ENCODE measurements around the gene CIB2. TPM values are rescaled to one million over a fixed set of nuclear protein-coding genes. Genes with fewer than 3 reads are reported as not detected.

CIB2 gene
- total RNA-seq, 2 experiments from 2014 or later = 0.82 to 1.7 TPM

DNA sequence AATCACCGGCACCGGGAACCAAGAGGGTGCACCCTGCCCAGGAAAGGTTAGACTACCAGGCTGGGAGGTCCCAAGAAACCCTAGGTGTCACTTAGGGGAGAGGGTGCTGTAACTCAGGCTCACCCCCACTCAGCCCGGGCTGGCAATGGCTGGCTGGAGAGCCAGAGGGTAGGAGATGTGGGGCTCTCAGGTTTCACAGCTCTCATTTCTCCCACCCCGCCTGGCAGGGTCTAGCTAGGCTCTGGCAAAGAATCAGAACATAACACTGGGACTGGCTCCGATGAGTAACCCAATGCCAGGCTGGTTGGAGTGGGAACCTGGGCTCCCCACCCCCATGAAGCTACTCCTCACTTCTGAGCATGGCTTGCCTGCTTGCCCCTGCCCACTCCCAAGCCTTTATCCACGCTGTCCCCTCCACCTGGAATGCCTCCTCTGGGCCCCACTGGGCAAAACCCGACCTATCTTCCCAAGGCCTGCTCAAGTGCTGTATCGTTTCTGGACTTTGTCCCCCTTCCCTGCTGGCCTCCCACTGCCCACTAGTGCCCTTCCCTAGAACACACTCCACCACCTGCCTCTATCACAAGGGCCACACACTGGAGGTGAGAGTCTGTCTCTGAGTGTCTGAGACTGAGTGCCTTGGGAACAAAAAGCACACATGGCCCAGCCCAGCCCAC lies 2.0 kb downstream of the CIB2 start:
- TF ChIP-seq CTCF (IDR thresholded peaks at IDR 0.05) = no peak
- Mint-ChIP-seq H3K9me3 (no peaks in the 10 kb centered on the region), H3K36me3 (ENCODE audit: low read depth) (no peaks in the 10 kb centered on the region), H3K27ac (peak overlapping the region; percentile 73), H3K27me3 (no peaks in the 10 kb centered on the region), H3K4me1 (ENCODE audit: low read depth) (peaks cover 27% of the 10 kb centered on the region), H3K4me3 (no peak overlapping the region)
- Histone ChIP-seq H3K4me1 (ENCODE audit: insufficient read depth, low read length) (peaks cover 18% of the 10 kb centered on the region), H3K4me3 (ENCODE audit: low read length) (no peak overlapping the region), H3K27me3 (ENCODE audit: control insufficient read depth in 1 of 2, insufficient read depth in 2 of 2, low read length in 2 of 2) (no peaks in the 10 kb centered on the region), H3K27ac (ENCODE audit: low read depth in 1 of 2, low read length in 2 of 2) (peak overlapping the region in 1 of 2 donors; percentile 39), H3K36me3 (ENCODE audit: insufficient read depth, low read length) (no peaks in the 10 kb centered on the region), H3K9me3 (ENCODE audit: control insufficient read depth in 1 of 2, insufficient read depth in 1 of 2, low read length in 2 of 2) (no peaks in the 10 kb centered on the region)
- peak in 2 of 14 experiments; percentile 30 to 46 for DNase-seq
- ChIA-PET CTCF (interaction anchor here (1.0 kb wide), 1 partner anchor 67 kb away, joined by 3 read pairs; no protein-coding TSS in a partner anchor), POLR2A (interaction anchor here (1.0 kb wide), 1 partner anchor 136 kb away, joined by 3 read pairs; no protein-coding TSS in a partner anchor)
- no peak for ATAC-seq (ENCODE audit: poor library complexity)
- intact Hi-C loops (cut with DNase I, micrococcal nuclease) = no loop called here

DNA sequence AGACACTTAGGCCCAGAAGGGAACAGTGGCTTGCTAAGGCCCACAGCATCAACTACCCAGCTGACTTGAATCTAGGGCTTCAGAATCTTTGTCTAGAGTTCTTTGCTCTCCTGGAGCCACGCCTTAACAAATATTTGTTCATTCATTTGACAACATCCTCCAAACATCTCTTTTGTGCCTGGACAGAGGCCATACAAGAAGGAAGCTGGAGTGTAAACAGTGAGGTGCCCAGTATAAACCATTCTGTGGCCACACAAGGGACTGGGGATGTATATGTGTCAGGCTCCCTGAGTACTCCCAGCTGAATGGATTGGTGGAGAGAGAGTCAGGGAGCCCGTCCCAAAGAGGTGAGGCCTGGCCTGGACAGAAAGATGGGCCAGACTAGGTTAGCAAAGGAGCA lies 3.4 kb downstream of the CIB2 start:
- intact Hi-C loops (cut with DNase I, micrococcal nuclease) = no loop called here
- POLR2A ChIA-PET = no interaction called here
- Histone ChIP-seq H3K4me1 (ENCODE audit: insufficient read depth, low read length) (peaks cover 18% of the 10 kb centered on the region), H3K4me3 (ENCODE audit: low read length) (no peak overlapping the region), H3K9me3 (ENCODE audit: control insufficient read depth in 1 of 2, insufficient read depth in 1 of 2, low read length in 2 of 2) (no peaks in the 10 kb centered on the region), H3K27me3 (ENCODE audit: control insufficient read depth in 1 of 2, insufficient read depth in 2 of 2, low read length in 2 of 2) (no peaks in the 10 kb centered on the region), H3K36me3 (ENCODE audit: insufficient read depth, low read length) (no peaks in the 10 kb centered on the region), H3K27ac (ENCODE audit: low read depth in 1 of 2, low read length in 2 of 2) (no peak overlapping the region)
- H3K9me3 Mint-ChIP-seq = no peaks in the 10 kb centered on the region
- H3K4me3 Mint-ChIP-seq = no peak overlapping the region
- H3K36me3 Mint-ChIP-seq (ENCODE audit: low read depth) = no peaks in the 10 kb centered on the region
- ATAC-seq (ENCODE audit: poor library complexity) = no peak
- H3K27me3 Mint-ChIP-seq = no peaks in the 10 kb centered on the region
- peak overlapping the region; percentile 73 for H3K27ac Mint-ChIP-seq
- peaks cover 22% of the 10 kb centered on the region for H3K4me1 Mint-ChIP-seq (ENCODE audit: low read depth)
- CTCF ChIA-PET = interaction anchor here (1.2 to 1.5 kb wide), 2 partner anchors 15 to 68 kb away, joined by 6 to 7 read pairs; no protein-coding TSS in a partner anchor
- TF ChIP-seq CTCF (IDR thresholded peaks at IDR 0.05) = no peak
- peak in 1 of 14 experiments; percentile 9 for DNase-seq

DNA sequence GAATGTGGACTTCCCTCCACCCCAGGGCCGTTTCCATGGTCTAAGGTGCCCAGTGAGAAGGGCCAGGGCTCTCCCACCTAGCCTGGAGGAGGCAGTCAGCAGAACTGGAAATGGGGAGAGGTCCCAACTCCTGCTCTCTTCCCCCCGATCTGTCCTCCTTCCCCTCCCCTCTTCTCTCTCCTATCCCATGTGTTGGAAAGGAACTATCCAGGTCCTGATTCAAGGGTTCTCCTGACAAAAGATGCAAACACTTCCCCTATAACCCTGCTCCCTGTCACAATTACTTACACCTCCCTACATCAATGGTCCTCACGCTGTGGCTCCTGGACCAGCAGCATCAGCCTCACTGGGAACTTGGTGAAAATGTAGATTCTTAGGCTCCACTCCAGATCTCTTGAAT lies 6.0 kb downstream of the CIB2 start:
- Mint-ChIP-seq H3K27me3 (no peaks in the 10 kb centered on the region), H3K9me3 (no peaks in the 10 kb centered on the region), H3K36me3 (ENCODE audit: low read depth) (no peaks in the 10 kb centered on the region), H3K27ac (no peak overlapping the region), H3K4me1 (ENCODE audit: low read depth) (peaks cover 5% of the 10 kb centered on the region), H3K4me3 (no peak overlapping the region)
- no peaks in the 10 kb centered on the region for H3K27me3 ChIP-seq (ENCODE audit: control insufficient read depth in 1 of 2, insufficient read depth in 2 of 2, low read length in 2 of 2)
- CTCF ChIA-PET = no interaction called here
- no peak overlapping the region for H3K4me3 ChIP-seq (ENCODE audit: low read length)
- no peaks in the 10 kb centered on the region for H3K36me3 ChIP-seq (ENCODE audit: insufficient read depth, low read length)
- DNase-seq = no peak
- no peaks in the 10 kb centered on the region for H3K9me3 ChIP-seq (ENCODE audit: control insufficient read depth in 1 of 2, insufficient read depth in 1 of 2, low read length in 2 of 2)
- TF ChIP-seq CTCF (IDR thresholded peaks at IDR 0.05) = no peak
- no peak for ATAC-seq (ENCODE audit: poor library complexity)
- no peaks in the 10 kb centered on the region for H3K4me1 ChIP-seq (ENCODE audit: insufficient read depth, low read length)
- POLR2A ChIA-PET = no interaction called here
- intact Hi-C loops (cut with DNase I, micrococcal nuclease) = no loop called here
- H3K27ac ChIP-seq (ENCODE audit: low read depth in 1 of 2, low read length in 2 of 2) = no peak overlapping the region
